Measurements from ENCODE around the gene ZNF362.
A peak's percentile ranks its signal among the peaks of the same experiment; 100 is the strongest.
"Not testable (repeated sequence)": the region's sequence is repeated elsewhere in the genome, so short reads cannot be mapped to it uniquely, and the experiment has no call there.

ZNF362 gene

GRCh38 chr1:33289858-33290154 is 33.5 kb downstream of the ZNF362 start:
- no peak for DNase-seq

GRCh38 chr1:33290615-33291014 is 34.3 kb downstream of the ZNF362 start:
- not testable (repeated sequence) for DNase-seq

GRCh38 chr1:33292726-33293340 is 36.5 kb downstream of the ZNF362 start:
- DNase-seq, result no peak

GRCh38 chr1:33294071-33295010 is 38.0 kb downstream of the ZNF362 start:
- no peak for DNase-seq

- DNase-seq, result no peak
Measured at GRCh38 chr1:33295023-33295422, 38.7 kb downstream of the ZNF362 start.

GRCh38 chr1:33295450-33296081 is 39.3 kb downstream of the ZNF362 start:
- peak; percentile 61 to 77 for DNase-seq

- DNase-seq, result no peak
Measured at GRCh38 chr1:33296082-33296458, 39.8 kb downstream of the ZNF362 start.

GRCh38 chr1:33296824-33297223 is 40.5 kb downstream of the ZNF362 start:
- no peak for DNase-seq

- no peak for DNase-seq
Measured at GRCh38 chr1:33297911-33298622, 41.8 kb downstream of the ZNF362 start.

- peak; percentile 46 to 60 for DNase-seq
Measured at GRCh38 chr1:33298623-33299277, 42.5 kb downstream of the ZNF362 start.

- DNase-seq, result no peak
Measured at GRCh38 chr1:33299461-33300155, 43.3 kb downstream of the ZNF362 start.

GRCh38 chr1:33300673-33301072 is 44.4 kb downstream of the ZNF362 start:
- DNase-seq, result no peak

- no peak for DNase-seq
Measured at GRCh38 chr1:33301273-33301984, 45.1 kb downstream of the ZNF362 start.

GRCh38 chr1:33302325-33302724 is 46.0 kb downstream of the ZNF362 start:
- peak in 1 of 2 experiments; percentile 46 for DNase-seq

- DNase-seq, result no peak
Measured at GRCh38 chr1:33305016-33305415, 48.7 kb downstream of the ZNF362 start.

- DNase-seq, result no peak
Measured at GRCh38 chr1:33305816-33306652, 49.7 kb downstream of the ZNF362 start.

GRCh38 chr1:33306653-33307493 is 50.6 kb downstream of the ZNF362 start:
- no peak for DNase-seq

GRCh38 chr1:33307494-33307864 is 51.2 kb downstream of the ZNF362 start:
- DNase-seq, result no peak

- DNase-seq, result not testable (repeated sequence)
Measured at GRCh38 chr1:33309351-33309750, 53.1 kb downstream of the ZNF362 start.

GRCh38 chr1:33310702-33311101 is 54.4 kb downstream of the ZNF362 start:
- no peak for DNase-seq

Data from Kasumi-1 (cell line).